ENCODE results near the gene FABP7.

DNA sequence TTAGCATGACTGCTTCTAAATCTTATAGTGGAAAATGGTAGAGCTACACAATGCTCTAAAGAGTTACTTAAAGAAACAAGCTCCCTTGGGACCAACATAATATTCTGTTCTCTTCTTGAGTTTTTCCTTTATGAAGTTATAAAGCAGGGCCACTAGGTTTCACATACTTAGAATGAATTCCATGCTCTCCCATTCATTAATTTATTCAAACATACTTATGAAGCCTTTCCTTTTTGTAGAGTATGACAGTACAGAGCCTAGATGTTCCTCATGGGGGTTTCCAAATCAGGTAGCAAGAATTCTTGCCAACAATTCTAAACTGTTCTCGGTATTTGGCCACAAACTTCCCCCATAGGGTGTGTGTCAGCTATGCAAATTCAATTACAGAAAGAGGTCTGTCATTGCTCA, 20.6 kb upstream of the FABP7 start:
- TF ChIP-seq, protein P1, sequence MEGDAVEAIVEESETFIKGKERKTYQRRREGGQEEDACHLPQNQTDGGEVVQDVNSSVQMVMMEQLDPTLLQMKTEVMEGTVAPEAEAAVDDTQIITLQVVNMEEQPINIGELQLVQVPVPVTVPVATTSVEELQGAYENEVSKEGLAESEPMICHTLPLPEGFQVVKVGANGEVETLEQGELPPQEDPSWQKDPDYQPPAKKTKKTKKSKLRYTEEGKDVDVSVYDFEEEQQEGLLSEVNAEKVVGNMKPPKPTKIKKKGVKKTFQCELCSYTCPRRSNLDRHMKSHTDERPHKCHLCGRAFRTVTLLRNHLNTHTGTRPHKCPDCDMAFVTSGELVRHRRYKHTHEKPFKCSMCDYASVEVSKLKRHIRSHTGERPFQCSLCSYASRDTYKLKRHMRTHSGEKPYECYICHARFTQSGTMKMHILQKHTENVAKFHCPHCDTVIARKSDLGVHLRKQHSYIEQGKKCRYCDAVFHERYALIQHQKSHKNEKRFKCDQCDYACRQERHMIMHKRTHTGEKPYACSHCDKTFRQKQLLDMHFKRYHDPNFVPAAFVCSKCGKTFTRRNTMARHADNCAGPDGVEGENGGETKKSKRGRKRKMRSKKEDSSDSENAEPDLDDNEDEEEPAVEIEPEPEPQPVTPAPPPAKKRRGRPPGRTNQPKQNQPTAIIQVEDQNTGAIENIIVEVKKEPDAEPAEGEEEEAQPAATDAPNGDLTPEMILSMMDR (conservative IDR thresholded peaks at IDR 0.05 in 1 of 2, IDR thresholded peaks at IDR 0.05 in 1 of 2; ENCODE audit: low read depth in 1 of 2, low read length in 2 of 2): no peak
- no peak for TF ChIP-seq EZH2 (IDR thresholded peaks at IDR 0.05; ENCODE audit: low read length, missing control alignments)

Data from fibroblast of lung (primary cell).